Fibroblast of the aortic adventitia (primary cell): ENCODE results near the gene PDE1A. TPM values are rescaled to one million over a fixed set of nuclear protein-coding genes. Genes with fewer than 3 reads are reported as not detected.

ENCODE experiments used
- DNase-seq: peaks from one replicate; pipeline ENCODE4 v3.0.0-alpha.2; 2010; ENCODE audit warnings: low read depth
- H3K4me3 ChIP-seq: 2 replicates; pipeline ENCODE4 v1.5.1; 2011; ENCODE audit warnings: low read depth, mild to moderate bottlenecking, control low read depth, low read length, moderate library complexity
- total RNA-seq: library from RNA; depleted of rRNA; stranded (reverse); fragments of >200 nt; gene quantifications from 2 replicates; pipeline ENCODE4 v1.2.3, GENCODE V29; 2012; ENCODE audit warnings: low replicate concordance
- TF ChIP-seq, protein P1 (sequence below): IDR thresholded peaks from 2 replicates; pipeline ENCODE4 v1.5.1; 2011; ENCODE audit warnings: mild to moderate bottlenecking, low read length, control low read depth, inconsistent platforms; ENCODE audit not compliant: insufficient read depth

PDE1A gene
- total RNA-seq, 1 donor: 18.7 TPM

DNA sequence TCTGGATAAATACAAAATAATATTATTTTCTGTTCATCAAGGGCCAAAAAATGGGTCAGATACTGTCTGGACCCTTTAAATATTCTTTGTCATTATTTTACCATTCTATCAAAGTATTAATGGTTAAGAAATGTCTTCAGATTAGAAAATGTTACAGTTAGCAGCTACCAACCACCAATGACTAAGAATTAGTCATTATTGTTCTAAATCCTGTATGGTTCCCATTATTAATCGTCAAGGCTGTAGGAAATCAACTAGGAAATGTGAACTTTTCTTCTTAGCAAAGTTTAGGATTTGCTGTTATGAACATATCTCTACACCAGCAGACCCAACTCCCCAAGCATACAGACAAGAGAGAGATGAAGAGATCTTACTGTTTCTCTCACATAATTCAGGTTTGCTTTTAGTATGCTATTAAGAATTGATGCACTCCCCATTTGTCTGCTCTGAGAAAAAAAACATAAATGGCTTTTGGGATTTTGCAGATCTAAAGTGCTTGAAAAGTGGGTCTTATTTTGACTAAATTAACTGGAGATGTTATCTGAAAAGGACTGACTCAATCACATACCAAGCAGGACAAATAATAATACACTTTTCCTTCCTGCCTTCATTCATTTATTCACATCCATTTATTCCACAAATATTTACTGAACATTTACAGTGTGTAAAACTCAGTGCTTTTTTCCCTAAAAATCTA, 293.5 kb downstream of the PDE1A start:
- H3K4me3 ChIP-seq: no peak overlapping the region
- DNase-seq: peak; percentile 25
- TF ChIP-seq, protein P1, sequence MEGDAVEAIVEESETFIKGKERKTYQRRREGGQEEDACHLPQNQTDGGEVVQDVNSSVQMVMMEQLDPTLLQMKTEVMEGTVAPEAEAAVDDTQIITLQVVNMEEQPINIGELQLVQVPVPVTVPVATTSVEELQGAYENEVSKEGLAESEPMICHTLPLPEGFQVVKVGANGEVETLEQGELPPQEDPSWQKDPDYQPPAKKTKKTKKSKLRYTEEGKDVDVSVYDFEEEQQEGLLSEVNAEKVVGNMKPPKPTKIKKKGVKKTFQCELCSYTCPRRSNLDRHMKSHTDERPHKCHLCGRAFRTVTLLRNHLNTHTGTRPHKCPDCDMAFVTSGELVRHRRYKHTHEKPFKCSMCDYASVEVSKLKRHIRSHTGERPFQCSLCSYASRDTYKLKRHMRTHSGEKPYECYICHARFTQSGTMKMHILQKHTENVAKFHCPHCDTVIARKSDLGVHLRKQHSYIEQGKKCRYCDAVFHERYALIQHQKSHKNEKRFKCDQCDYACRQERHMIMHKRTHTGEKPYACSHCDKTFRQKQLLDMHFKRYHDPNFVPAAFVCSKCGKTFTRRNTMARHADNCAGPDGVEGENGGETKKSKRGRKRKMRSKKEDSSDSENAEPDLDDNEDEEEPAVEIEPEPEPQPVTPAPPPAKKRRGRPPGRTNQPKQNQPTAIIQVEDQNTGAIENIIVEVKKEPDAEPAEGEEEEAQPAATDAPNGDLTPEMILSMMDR: no peak

DNA sequence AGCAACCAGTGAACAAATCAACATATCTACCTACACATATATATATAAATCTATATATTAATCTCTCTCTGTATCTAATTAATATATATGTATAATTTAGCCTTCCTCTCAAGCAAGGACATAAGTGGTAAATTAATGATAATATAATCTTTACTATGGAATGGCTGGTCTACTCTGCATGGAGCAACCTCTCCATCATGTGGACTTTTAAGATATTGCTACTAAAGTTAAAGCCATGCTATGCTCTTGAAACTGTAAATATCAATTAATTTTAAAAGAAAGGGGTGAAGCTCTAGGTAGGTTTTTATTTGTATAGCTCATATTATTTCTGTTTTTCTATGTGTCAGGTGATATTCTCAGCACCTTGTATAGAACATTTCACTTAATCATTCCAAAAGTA, 294.2 kb downstream of the PDE1A start:
- H3K4me3 ChIP-seq: no peak overlapping the region
- DNase-seq: peak; percentile 35
- TF ChIP-seq, protein P1: peak; percentile 40

DNA sequence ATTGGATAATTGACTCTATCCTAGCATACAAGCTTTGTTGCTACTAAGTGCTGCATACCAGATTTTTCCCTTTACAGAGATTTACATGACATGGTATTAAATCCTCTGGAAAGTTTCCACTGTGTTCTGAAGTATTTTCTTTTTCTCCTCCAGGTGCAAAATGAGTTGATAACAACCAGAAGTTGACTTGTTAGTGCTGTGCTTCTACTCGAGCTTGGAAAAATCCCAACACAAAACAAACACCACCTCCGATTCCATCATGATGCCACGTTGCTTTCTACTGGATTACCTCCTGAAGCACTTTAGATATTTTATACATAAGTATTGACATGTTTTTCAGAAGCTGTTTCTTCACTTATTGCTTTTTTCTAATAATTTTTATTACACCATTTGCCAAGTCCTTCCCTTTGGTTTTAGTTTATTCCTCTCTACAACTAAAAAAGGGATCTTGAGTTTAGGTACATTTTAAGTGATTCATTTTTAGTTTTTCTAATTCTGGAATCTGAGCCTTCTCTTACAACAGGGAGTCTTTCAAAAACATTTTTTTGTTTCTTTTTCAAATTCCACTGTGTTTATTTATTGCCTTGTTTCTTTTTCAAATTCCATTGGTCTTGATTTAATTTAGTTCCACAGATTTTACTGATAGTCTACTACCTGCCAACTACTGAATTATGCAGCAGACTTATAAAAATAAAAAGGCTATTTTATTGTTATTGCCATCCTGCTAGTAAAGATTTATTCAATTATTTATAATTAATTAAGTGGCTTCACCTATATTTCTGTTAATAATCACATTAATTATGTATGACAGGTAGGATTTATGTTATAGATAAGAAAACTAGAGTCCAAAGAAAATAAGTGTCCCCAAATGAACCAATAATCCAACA, 297.8 kb downstream of the PDE1A start:
- no peak for DNase-seq
- TF ChIP-seq, protein P1: no peak
- no peak overlapping the region for H3K4me3 ChIP-seq

DNA sequence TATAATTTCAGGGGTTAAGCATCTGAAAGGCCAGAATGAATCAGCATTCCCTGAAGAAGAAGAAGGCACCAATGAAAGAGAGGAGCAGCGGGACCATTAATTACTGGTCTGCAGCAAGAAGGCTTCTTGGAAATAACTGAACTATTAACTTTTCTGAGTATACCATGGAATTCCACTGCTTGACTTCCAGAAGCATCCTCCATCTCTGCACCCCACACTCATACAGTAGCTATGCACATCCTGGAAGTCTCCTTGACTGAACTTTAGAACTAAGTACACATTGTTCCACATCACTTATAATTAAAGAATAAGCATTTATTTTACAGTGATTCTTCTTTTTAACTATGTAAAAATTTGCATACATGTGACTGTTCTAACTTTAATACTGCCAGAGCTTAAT, 309.6 kb downstream of the PDE1A start:
- H3K4me3 ChIP-seq: no peak overlapping the region
- TF ChIP-seq, protein P1: no peak
- no peak for DNase-seq

GRCh38 chr2:182116774-182117173, 310.1 kb downstream of the PDE1A start:
- H3K4me3 ChIP-seq: no peak overlapping the region
- TF ChIP-seq, protein P1: no peak
- no peak for DNase-seq

DNA sequence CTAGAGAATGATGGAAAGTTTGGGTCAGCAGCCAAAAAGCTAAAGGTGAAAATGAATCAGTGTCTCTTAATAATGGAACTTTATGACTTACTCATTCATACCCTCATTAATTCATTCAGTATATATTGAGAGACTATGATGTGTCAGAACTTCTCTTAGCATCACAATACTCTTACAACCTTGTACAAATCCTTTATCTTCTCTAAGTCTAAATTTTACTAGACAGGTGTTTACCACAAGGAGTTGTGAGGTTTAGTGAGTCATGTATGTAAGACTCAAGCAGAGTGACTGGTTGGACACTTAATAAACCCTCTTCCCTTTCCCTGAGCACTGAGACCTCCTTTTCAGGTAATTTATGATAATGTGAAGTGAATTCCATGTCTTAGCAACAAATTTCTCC, 311.6 kb downstream of the PDE1A start:
- TF ChIP-seq, protein P1: no peak
- no peak for DNase-seq
- no peak overlapping the region for H3K4me3 ChIP-seq
